Measurements from ENCODE around the gene ZMYND10.

DNA sequence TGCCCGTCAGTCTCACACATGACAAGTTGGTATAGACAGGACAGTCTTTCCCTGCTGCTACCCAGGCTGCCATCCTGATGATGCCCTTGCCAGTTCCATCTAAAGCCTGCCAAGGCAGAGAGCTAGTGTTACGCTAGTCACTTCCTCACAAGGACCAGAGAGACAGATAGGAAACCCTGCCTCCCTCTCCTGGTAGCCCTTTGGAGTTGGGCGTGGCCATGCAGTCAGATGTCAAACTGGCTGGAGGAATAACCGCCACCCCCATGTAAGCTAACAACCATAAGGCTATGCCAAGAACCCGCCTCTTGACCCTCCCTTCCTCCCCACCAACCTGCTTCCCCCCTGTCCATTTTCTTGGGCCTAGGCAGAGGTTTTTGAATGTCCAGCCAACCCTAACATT lies 11.0 kb upstream of the ZMYND10 start:
- TF ChIP-seq HMG20A (CRISPR knock-in tag; conservative IDR thresholded peaks at IDR 0.05) (no peak), POLR2AphosphoS5 (IDR thresholded peaks at IDR 0.05; ENCODE audit: control insufficient read depth, insufficient read depth, low read depth, low read length) (no peak), EP300 (IDR thresholded peaks at IDR 0.05; ENCODE audit: low read length) (no peak), FOXJ3 (CRISPR knock-in tag; IDR thresholded peaks at IDR 0.05) (no peak), SMC3 (conservative IDR thresholded peaks at IDR 0.05; ENCODE audit: insufficient read depth, low read depth, low read length) (no peak), RBBP5 (IDR thresholded peaks at IDR 0.05; ENCODE audit: borderline replicate concordance, insufficient read depth, low read length, poor library complexity, severe bottlenecking) (no peak)
- TF ChIP-seq, protein P1, sequence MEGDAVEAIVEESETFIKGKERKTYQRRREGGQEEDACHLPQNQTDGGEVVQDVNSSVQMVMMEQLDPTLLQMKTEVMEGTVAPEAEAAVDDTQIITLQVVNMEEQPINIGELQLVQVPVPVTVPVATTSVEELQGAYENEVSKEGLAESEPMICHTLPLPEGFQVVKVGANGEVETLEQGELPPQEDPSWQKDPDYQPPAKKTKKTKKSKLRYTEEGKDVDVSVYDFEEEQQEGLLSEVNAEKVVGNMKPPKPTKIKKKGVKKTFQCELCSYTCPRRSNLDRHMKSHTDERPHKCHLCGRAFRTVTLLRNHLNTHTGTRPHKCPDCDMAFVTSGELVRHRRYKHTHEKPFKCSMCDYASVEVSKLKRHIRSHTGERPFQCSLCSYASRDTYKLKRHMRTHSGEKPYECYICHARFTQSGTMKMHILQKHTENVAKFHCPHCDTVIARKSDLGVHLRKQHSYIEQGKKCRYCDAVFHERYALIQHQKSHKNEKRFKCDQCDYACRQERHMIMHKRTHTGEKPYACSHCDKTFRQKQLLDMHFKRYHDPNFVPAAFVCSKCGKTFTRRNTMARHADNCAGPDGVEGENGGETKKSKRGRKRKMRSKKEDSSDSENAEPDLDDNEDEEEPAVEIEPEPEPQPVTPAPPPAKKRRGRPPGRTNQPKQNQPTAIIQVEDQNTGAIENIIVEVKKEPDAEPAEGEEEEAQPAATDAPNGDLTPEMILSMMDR (IDR thresholded peaks at IDR 0.05 in 2 of 3, conservative IDR thresholded peaks at IDR 0.05 in 1 of 3; ENCODE audit: insufficient read depth in 2 of 3, low read depth in 1 of 3, low read length in 3 of 3), result no peak
- TF ChIP-seq, protein P2, sequence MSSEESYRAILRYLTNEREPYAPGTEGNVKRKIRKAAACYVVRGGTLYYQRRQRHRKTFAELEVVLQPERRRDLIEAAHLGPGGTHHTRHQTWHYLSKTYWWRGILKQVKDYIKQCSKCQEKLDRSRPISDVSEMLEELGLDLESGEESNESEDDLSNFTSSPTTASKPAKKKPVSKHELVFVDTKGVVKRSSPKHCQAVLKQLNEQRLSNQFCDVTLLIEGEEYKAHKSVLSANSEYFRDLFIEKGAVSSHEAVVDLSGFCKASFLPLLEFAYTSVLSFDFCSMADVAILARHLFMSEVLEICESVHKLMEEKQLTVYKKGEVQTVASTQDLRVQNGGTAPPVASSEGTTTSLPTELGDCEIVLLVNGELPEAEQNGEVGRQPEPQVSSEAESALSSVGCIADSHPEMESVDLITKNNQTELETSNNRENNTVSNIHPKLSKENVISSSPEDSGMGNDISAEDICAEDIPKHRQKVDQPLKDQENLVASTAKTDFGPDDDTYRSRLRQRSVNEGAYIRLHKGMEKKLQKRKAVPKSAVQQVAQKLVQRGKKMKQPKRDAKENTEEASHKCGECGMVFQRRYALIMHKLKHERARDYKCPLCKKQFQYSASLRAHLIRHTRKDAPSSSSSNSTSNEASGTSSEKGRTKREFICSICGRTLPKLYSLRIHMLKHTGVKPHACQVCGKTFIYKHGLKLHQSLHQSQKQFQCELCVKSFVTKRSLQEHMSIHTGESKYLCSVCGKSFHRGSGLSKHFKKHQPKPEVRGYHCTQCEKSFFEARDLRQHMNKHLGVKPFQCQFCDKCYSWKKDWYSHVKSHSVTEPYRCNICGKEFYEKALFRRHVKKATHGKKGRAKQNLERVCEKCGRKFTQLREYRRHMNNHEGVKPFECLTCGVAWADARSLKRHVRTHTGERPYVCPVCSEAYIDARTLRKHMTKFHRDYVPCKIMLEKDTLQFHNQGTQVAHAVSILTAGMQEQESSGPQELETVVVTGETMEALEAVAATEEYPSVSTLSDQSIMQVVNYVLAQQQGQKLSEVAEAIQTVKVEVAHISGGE (CRISPR knock-in tag; IDR thresholded peaks at IDR 0.05), result no peak

All from K562 (cell line).